ENCODE data around the gene GTPBP1. TPM values are rescaled to one million over a fixed set of nuclear protein-coding genes. Genes with fewer than 3 reads are reported as not detected.

Gene GTPBP1
- total and polyA plus RNA-seq, 2 of the 13 experiments (the other 11 are each of a cell fraction or from before 2014, with no cell fraction given), result 22.3 to 27.0 TPM

- TF ChIP-seq UBTF (CRISPR knock-in tag; IDR thresholded peaks at IDR 0.05) (peak; percentile 91), REST (IDR thresholded peaks at IDR 0.05; ENCODE audit: borderline replicate concordance in 1 of 2, low read depth in 1 of 2, low read length in 2 of 2) (peak in 1 of 2 experiments; percentile 39; a peak in 1 of 4 replicates), BRCA1 (CRISPR knock-in tag; IDR thresholded peaks at IDR 0.05) (peak; percentile 86; the same call in 1 of the 2 replicates), MLXIP (CRISPR knock-in tag; IDR thresholded peaks at IDR 0.05; ENCODE audit: borderline replicate concordance) (no peak), ZBTB40 (IDR thresholded peaks at IDR 0.05) (peak; percentile 87), ZBTB40 (CRISPR knock-in tag; IDR thresholded peaks at IDR 0.05) (peak; percentile 91)
These were observed 24.0 kb upstream of the GTPBP1 start, which contains the start of gene TOMM22 (continued) for GRCh38 chr22:38681582-38682335.
